22Rv1 (cell line): Measurements from ENCODE around the gene MON1A.
A peak's percentile ranks its signal among the peaks of the same experiment; 100 is the strongest.

Experiments
- H3K27ac ChIP-seq: fragments of 450-650 bp; 2 replicates; pipeline ENCODE4 v1.5.1; 2017
- ZFX ChIP-seq: fragments of 450-650 bp; IDR thresholded peaks from 2 replicates; pipeline ENCODE4 v1.6.1; 2017; ENCODE audit warnings: antibody characterized with exemption, borderline replicate concordance
- TF ChIP-seq, protein P1 (sequence below): fragments of 450-650 bp; IDR thresholded peaks from 2 replicates; pipeline ENCODE4 v1.5.1; 2017; ENCODE audit warnings: mild to moderate bottlenecking

Gene MON1A

DNA sequence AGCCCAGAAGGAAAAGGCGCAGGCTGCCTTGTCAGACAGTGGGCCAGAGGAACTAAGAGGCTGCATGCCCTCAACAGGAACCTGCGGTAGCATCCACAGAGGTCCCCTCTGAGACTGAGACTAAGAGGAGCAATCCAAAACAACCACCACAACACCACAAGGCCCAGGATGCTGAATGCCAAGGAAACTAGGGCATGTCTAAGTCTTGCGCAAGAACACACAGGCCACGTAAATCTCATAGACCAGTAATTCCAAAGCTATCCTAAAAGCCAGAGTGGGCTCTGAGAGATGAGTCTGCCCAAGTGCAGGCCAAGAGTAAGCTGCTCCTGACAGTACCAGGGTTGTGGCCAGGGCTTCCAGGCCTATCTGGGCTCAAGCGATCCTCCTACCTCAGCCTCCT, 12.9 kb downstream of the MON1A start:
- H3K27ac ChIP-seq: no peak overlapping the region
- no peak for TF ChIP-seq ZFX
- TF ChIP-seq, protein P1, sequence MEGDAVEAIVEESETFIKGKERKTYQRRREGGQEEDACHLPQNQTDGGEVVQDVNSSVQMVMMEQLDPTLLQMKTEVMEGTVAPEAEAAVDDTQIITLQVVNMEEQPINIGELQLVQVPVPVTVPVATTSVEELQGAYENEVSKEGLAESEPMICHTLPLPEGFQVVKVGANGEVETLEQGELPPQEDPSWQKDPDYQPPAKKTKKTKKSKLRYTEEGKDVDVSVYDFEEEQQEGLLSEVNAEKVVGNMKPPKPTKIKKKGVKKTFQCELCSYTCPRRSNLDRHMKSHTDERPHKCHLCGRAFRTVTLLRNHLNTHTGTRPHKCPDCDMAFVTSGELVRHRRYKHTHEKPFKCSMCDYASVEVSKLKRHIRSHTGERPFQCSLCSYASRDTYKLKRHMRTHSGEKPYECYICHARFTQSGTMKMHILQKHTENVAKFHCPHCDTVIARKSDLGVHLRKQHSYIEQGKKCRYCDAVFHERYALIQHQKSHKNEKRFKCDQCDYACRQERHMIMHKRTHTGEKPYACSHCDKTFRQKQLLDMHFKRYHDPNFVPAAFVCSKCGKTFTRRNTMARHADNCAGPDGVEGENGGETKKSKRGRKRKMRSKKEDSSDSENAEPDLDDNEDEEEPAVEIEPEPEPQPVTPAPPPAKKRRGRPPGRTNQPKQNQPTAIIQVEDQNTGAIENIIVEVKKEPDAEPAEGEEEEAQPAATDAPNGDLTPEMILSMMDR: no peak

DNA sequence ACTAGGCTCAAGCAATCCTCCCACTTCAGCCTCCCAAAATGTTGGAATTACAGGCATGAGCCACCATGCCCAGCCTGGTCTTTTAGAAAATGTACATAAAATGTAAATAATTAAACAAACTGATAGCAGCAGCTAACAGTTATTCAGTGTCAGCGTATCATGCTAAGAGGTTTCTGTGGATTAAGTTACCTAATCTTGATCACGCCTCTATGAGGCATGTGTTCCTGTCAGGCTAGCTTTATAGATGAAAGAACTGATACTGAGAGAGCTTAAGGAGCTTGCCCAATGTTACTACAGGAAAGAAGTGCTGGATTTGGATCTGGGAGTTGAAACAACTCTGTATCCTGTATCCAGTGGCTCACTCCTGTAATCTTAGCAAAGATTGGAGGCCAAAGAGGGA, 14.7 kb downstream of the MON1A start:
- TF ChIP-seq, protein P1: no peak
- TF ChIP-seq ZFX: no peak

DNA sequence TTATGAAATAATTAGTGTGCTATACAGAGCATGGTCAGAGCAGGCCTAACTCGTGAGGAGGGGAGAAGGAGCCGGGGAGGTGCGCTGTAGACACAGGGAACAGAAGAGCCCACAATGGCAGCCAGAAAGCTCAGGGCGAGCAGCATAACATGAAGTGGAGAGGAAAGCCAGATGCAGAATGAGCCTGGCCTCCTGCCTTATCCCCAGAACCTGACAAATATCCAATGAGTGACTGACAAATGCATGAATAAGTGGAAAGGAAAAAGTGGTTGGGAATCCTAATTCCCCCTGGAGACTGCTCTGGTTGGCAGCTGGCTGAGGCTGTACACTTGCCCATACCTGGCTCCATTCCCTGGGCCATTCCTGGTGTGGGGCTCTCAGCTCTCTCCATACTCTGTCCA, 16.7 kb downstream of the MON1A start:
- TF ChIP-seq, protein P1: no peak
- no peak for TF ChIP-seq ZFX
- H3K27ac ChIP-seq: no peak overlapping the region

More for the DNA sequence above, 14.7 kb downstream of the MON1A start:
- H3K27ac ChIP-seq: 0 out of 2 replicates have a peak overlapping the region, but pooled peaks have one; percentile 5

DNA sequence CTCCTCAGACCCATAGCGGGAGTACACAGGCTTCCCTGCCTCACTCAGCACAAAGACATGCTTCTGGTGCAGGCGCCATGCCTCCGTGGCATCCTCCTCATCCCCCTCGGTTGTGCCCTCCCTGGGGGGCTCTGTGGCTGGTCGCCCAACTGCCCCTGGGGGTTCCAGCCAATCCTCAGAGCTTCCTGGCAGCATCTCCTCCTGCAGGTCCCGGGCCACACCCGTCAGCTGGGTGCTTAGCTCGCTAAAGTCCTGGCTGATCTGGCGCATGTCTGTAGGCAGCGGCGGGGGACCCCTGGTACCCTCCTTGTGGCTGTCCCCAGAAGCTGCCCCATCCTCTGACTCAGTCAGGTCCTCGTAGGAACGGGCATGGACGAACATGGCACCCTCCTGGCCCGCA, 18.0 kb downstream of the MON1A start:
- TF ChIP-seq, protein P1: no peak
- TF ChIP-seq ZFX: no peak
- no peak overlapping the region for H3K27ac ChIP-seq

DNA sequence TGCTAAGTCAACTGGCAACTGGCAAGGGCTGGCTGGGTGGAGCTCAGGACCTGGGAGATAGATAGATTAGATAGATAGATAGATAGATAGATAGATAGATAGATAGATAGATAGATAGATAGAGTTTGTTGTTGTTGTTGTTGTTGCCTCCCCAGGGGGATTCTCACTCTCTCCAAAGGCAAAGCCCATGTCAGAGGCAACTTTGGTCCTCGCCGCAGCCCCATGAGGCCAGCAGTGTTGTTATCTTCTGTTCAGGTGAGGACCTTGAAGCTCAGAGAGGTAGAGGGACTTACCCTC, 18.5 kb downstream of the MON1A start:
- TF ChIP-seq, protein P1: no peak
- TF ChIP-seq ZFX: no peak
- H3K27ac ChIP-seq: no peak overlapping the region

DNA sequence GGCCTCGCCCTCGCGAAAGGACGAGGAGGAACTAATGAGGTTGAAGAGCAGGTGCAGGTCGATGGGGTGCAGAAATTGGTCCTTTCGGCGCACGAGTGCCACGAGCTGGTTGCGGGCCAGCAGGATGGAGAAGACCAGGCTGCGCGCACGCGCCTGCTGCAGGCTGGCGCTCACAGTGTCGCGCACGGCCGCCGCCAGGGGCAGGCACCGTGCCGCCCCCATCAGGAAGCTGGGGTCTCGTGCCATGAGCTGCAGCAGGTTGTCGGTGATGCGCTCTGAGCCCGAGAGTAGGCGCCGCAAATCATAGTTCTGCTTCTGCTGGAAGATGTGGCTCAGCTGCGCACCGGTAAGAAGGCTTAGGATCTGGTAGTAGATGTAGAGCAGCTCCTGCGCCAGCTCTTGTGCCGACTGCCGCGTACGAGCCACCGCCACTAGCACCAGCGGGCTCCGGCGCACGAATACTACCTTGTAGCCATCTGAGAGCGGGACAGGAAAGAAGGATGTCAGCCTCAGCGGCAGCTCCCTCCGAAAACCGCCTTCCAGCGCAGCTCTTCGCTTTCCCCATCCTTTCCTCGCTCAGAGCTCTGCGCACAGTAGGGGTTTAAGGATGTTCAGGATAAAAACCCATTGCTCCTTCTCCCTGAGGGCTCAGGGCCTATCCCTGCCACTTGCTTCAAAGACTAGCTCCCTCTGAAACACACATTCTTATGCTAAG, 19.0 kb downstream of the MON1A start:
- no peak overlapping the region for H3K27ac ChIP-seq
- no peak for TF ChIP-seq ZFX
- TF ChIP-seq, protein P1: no peak

DNA sequence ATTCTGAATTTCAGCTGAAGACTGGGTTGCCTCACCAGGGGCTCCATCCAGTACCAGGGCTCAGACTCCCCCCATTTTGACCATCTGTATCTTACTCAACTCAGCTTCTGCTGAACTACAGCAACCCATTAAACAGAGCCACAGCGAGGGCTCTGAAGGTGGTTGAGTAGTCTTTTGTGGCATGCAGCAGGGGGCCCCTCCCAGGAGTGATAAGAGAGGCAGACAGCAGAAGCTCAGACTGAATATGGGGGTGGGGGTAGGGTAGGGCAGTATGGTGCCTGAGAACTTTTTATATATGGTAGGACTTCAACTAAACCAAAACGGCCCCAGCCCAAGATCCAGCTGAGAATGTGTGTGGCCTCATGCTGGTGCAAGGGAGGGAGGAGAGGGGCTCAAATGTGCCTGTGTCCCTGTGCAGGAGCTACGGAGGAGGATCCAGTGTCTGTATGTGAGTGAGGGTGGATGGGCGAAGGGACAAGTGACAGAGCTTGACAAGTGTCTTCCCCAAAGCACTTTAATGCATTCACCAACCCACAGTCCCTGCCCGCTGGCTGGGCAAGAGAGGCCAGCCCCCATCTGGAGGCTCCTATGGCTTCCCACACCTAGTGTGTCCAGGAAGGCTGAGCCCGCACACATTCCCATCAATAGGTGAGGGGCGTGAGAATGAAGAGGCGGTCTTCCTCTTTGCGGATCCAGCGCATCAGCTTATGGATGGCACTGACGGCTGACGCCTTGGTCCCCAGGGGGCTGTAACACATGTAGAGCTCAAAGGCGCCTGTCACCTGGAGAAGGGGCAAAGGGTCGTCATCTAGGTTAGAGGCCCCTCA, 21.0 kb downstream of the MON1A start:
- TF ChIP-seq, protein P1: no peak
- no peak for TF ChIP-seq ZFX
- H3K27ac ChIP-seq: no peak overlapping the region
